Left lobe of liver (tissue), 2 donors: ENCODE results near the gene RNF224. TPM values are rescaled to one million over a fixed set of nuclear protein-coding genes. Genes with fewer than 3 reads are reported as not detected.

Experiments used
- ATAC-seq: fragments of 200-7000 bp; cut with Tn5 transposase; one replicate; pipeline ENCODE4 v1.9.1; 2020; ENCODE audit warnings: mild to moderate bottlenecking, moderate library complexity
- DNase-seq: peaks from one replicate; pipeline ENCODE4 v3.0.0-alpha.2; 2020; ENCODE audit warnings: low spot score
- total RNA-seq: library from RNA; stranded (reverse); gene quantifications from one replicate; pipeline ENCODE4 v1.2.1, GENCODE V29; 2021
- donor health status: DM: no; HTN: no; CAD: no; lungs with moderate emphysema.
- donor health status: DM: no; HTN: yes; CAD: no.

Gene RNF224
- total RNA-seq, 1 donor from 2014 or later = not detected

DNA sequence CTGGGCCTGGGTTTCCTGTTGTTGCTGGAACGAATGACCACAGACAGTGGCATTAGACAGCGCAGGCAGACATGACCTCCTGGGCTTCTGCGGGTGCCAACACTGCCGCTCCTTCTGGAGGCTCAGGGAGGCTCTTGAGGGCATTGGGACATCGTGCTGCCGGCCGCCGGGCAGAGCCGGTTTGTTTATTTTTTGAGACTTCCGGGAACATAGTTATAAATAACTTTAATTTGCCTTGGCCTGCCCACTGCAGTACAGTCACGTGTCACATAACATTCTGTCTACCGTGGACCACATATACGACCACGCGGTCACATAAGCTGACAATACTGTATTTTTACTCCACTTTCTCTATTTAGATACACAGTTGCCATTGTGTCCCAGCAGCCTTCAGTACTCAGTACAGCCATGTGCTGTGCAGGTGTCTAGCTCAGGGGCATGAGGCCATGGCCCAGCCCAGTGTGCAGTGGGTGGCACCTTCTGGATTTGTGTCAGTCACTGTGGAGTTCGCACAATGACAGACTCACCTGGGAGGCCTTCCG, 42.0 kb downstream of the RNF224 start:
- DNase-seq (peak; percentile 61), ATAC-seq (peak; percentile 69)

GRCh38 chr9:137270929-137271695, 43.8 kb downstream of the RNF224 start:
- ATAC-seq (no peak), DNase-seq (no peak)

GRCh38 chr9:137271696-137272076, 44.4 kb downstream of the RNF224 start:
- no peak for ATAC-seq
- DNase-seq = no peak

DNA sequence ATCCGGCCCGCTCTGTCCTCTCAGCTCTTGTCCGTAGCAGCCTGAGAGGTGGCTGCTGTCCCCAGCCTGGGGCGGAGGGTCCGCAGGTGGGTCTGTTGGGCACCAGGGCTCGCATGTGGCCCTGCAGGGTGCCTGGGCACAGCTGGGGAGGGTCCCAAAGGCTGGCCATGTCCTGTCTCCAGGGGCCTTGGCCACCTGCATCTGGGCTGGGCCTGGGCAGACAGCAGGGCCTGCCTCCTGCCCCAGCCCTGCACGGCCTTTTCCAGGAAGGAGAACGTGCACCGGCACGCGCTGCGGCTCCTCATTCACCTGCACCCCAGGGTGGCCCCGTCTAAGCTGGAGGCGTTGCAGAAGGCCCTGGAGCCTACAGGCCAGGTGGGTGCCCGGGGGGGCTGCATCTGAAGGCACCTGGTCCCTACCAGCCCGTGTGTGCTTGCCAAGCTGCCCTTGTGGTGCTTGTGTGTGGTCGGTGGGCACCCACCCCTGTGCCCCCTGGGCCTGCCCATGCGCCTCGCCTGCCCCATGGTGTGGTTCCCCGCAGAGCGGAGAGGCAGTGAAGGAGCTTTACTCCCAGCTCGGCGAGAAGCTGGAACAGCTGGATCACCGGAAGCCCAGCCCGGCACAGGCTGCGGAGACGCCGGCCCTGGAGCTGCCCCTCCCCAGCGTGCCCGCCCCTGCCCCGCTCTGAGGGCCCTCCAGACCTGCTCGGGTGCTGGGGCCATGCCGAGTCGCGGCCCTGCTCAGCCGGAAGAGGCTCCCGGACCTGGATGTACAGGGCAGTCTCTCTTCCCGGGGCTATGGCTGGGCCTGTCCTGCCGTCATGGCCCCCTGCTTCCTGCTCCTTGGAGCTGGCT, 45.2 kb downstream of the RNF224 start:
- DNase-seq = no peak
- ATAC-seq = no peak

DNA sequence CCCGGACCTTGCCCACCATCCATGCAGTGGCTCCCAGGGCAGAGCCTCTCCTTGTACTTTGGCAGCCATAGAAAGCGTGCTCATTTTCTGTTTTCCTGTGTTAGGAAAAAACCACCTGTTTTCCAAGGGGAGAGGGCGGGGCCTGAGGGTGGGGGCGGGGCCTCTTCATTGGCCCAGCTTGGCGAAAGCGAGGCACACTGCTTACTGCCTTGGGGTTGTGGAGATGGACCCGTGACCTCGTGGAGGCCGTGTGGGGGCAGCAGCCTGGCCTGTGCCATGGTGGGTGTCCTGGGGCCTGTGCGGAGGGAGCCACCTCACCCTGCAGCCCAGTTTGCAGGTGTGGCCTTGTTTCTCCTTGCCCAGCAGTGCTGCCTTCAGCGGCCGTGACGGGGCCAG, 45.8 kb downstream of the RNF224 start:
- DNase-seq = no peak
- no peak for ATAC-seq

DNA sequence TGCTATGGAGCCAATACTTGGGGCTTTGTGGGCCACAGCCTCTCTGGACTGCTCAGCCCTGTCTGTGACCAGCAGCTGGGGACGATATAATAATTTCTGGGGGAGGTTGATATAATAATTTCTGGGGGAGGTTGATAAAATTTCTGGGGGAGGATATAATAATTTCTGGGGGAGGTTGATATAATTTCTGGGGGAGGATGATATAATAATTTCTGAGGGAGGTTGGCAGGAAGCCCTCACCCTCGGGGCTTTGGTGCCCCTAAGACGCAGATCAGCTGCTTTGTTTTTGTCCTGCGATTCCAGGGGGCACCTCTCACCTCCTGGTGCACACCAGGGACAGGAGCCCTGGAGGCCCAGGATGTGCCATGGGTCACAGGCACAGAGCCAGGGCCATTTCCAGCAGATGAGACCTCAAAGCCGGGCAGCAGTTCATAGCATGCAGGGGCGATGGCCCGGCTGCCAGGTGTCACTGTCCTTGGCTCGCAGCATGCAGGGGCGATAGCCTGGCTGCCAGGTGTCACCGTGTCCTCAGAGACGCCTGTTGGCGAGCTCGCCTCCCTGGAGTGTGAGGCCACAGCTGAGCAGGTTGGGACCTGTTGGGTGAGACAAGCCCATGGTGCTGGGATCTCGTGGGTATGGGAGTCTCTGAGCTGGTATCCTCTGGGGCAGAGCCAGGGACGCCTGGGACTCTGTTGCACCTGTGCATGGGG, 46.5 kb downstream of the RNF224 start:
- DNase-seq (no peak), ATAC-seq (peak; percentile 5)

GRCh38 chr9:137275203-137275587, 47.9 kb downstream of the RNF224 start:
- DNase-seq (no peak), ATAC-seq (no peak)

GRCh38 chr9:137275588-137276472, 48.5 kb downstream of the RNF224 start:
- ATAC-seq (no peak), DNase-seq (no peak)

DNA sequence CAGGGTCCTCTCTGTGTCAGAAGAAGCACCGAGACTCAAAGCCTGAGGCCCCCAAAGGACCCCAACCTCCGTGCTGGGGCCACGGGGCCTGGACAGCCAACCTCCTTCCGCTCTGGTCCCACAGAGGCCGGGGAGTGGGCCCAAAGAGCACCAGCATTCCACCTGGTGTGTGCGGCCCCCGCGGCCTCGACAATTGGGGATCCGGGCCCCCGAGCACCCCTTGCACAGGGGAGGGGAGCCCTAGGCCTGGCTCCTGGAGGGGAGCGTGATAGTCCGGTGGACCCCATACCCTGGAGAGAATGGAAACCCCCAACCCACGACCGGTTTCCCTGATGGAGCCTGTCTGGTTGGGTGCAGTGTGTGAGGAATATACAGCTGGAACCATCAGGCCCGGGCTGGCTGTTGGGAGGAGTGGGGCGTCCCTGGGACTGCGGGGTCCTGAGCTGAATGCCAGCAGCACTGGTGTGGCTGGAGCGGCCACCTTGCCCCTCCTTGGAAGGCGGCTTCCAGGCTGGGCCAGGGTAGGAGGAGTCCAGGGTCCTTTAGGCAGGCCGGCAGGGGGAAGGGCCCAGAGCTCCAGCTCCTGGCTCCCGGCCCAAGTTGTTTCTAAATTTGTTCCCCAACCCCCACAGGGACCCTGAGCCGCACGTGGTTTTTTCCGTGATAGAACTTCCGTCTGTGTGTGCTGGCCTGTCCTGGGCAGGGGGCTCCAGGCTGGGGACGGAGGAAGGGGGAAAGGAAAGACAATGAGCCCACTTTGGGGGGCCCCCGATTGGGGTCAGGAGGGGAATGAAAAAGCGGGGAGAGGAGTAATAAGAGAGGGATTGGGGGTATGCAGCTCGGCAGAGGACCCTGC, 49.4 kb downstream of the RNF224 start:
- ATAC-seq (peak; percentile 44), DNase-seq (peak; percentile 65)

GRCh38 chr9:137277329-137278041, 50.2 kb downstream of the RNF224 start, which contains the start of gene TOR4A:
Gene TOR4A, plus strand, starts transcription at chr9:137277726. Its CDS starts 964 bp downstream, at chr9:137278690.
- DNase-seq (peak; percentile 73), ATAC-seq (peak; percentile 66)

- DNase-seq (peak; percentile 50), ATAC-seq (peak; percentile 16)
These were observed 50.9 kb downstream of the RNF224 start for GRCh38 chr9:137278061-137278701.

Other genes with a start within 250 kb of the RNF224 start
- gene PTGDS, start 250.0 kb upstream of the RNF224 start, total RNA-seq = 5.2 TPM
- gene LCNL1, start 244.5 kb upstream of the RNF224 start, total RNA-seq = not detected
- 27.3 TPM for gene PAXX, start 235.1 kb upstream of the RNF224 start, total RNA-seq
- gene CLIC3, start 230.9 kb upstream of the RNF224 start, total RNA-seq = not detected
- gene ABCA2, start 199.3 kb upstream of the RNF224 start, total RNA-seq = 61.2 TPM
- 0.08 TPM for gene FUT7, start 195.4 kb upstream of the RNF224 start, total RNA-seq
- 16.6 TPM for gene NPDC1, start 181.3 kb upstream of the RNF224 start, total RNA-seq
- 1.7 TPM for gene ENTPD2, start 173.4 kb upstream of the RNF224 start, total RNA-seq
- gene SAPCD2, start 156.9 kb upstream of the RNF224 start, total RNA-seq = 0.15 TPM
- gene UAP1L1, start 150.0 kb upstream of the RNF224 start, total RNA-seq = 1.8 TPM
- gene MAN1B1, start 140.5 kb upstream of the RNF224 start, total RNA-seq = 27.4 TPM
- gene DPP7, start 112.8 kb upstream of the RNF224 start, total RNA-seq = 87.0 TPM
- gene GRIN1, start 88.3 kb upstream of the RNF224 start, total RNA-seq = not detected
- gene LRRC26, start 57.5 kb upstream of the RNF224 start, total RNA-seq = not detected
- not detected for gene TMEM210, start 55.4 kb upstream of the RNF224 start, total RNA-seq
- 35.5 TPM for gene ANAPC2, start 38.9 kb upstream of the RNF224 start, total RNA-seq
- 29.4 TPM for gene SSNA1, start 38.8 kb upstream of the RNF224 start, total RNA-seq
- 13.7 TPM for gene TPRN, start 26.8 kb upstream of the RNF224 start, total RNA-seq
- 24.5 TPM for gene TMEM203, start 21.9 kb upstream of the RNF224 start, total RNA-seq
- 10.1 TPM for gene NDOR1, start 21.8 kb upstream of the RNF224 start, total RNA-seq
- 7.3 TPM for gene RNF208, start 5.3 kb upstream of the RNF224 start, total RNA-seq
- 0.81 TPM for gene CYSRT1, start 2.3 kb upstream of the RNF224 start, total RNA-seq
- not detected for gene SLC34A3, start 3.4 kb downstream of the RNF224 start, total RNA-seq
- 123 TPM for gene TUBB4B, start 13.8 kb downstream of the RNF224 start, total RNA-seq
- not detected for gene STPG3, start 23.8 kb downstream of the RNF224 start, total RNA-seq
- gene NELFB, start 27.8 kb downstream of the RNF224 start, total RNA-seq = 22.2 TPM
- gene TOR4A, start 50.2 kb downstream of the RNF224 start, total RNA-seq = 3.6 TPM
- gene NRARP, start 74.8 kb downstream of the RNF224 start, total RNA-seq = 1.3 TPM
- 19.3 TPM for gene EXD3, start 195.7 kb downstream of the RNF224 start, total RNA-seq
- 6.0 TPM for gene NOXA1, start 195.9 kb downstream of the RNF224 start, total RNA-seq
- gene ENTPD8, start 213.9 kb downstream of the RNF224 start, total RNA-seq = 9.0 TPM
- 23.0 TPM for gene NSMF, start 231.8 kb downstream of the RNF224 start, total RNA-seq